ENCODE results near the gene ARIH1. TPM values are rescaled to one million over a fixed set of nuclear protein-coding genes. Genes with fewer than 3 reads are reported as not detected.

Gene ARIH1
- polyA plus RNA-seq, 4 donors, result 183 to 219 (median 199) TPM

Other genes with a start within 250 kb of the ARIH1 start
- gene PKM, start 243.1 kb upstream of the ARIH1 start, polyA plus RNA-seq (ENCODE audit: insufficient read length in 4 of 4), result 100 to 1,000 TPM; 320 to 718 (median 630) TPM
- gene PARP6, start 201.8 kb upstream of the ARIH1 start, polyA plus RNA-seq (ENCODE audit: insufficient read length in 4 of 4), result 100 to 1,000 TPM in 1 of 4 donors, 10 to 100 TPM in 3; 95.7 to 148 (median 97.9) TPM
- 1 to 10 TPM; 2.1 to 5.6 (median 4.2) TPM for gene CELF6, start 154.2 kb upstream of the ARIH1 start, polyA plus RNA-seq (ENCODE audit: insufficient read length in 4 of 4)
- gene HEXA, start 98.3 kb upstream of the ARIH1 start, polyA plus RNA-seq (ENCODE audit: insufficient read length in 4 of 4), result 100 to 1,000 TPM in 3 of 4 donors, 10 to 100 TPM in 1; 89.7 to 122 (median 114) TPM
- not detected for gene TMEM202, start 76.0 kb upstream of the ARIH1 start, polyA plus RNA-seq (ENCODE audit: insufficient read length in 4 of 4)
- 1 to 10 TPM in 1 of 4 donors, under 1 TPM in 1, not detected in 2; 0.55 to 1.1 TPM for gene GOLGA6B, start 180.4 kb downstream of the ARIH1 start, polyA plus RNA-seq (ENCODE audit: insufficient read length in 4 of 4)
- gene HIGD2B, start 211.9 kb downstream of the ARIH1 start, polyA plus RNA-seq (ENCODE audit: insufficient read length in 4 of 4), result not detected
- gene BBS4, start 211.9 kb downstream of the ARIH1 start, polyA plus RNA-seq (ENCODE audit: insufficient read length in 4 of 4), result 10 to 100 TPM; 26.6 to 52.7 (median 39.7) TPM

All from left renal pelvis (tissue), 4 donors.